ENCODE measurements around the gene NODAL. TPM values are rescaled to one million over a fixed set of nuclear protein-coding genes. Genes with fewer than 3 reads are reported as not detected.
A peak's percentile ranks its signal among the peaks of the same experiment; 100 is the strongest.

The NODAL gene
- polyA plus RNA-seq, 2 of the 4 experiments (the other 2 are of a cell fraction), result not detected

- POLR2A ChIA-PET, result interaction anchor here (0.6 to 1.7 kb wide), 18 partner anchors 8 to 258 kb away, joined by 3 to 9 read pairs (median 3); partner anchors contain the start of genes PPA1, SAR1A and TYSND1
- peak; percentile 63 to 87 for ATAC-seq
- Histone ChIP-seq H3K9me3 (no peaks in the 10 kb centered on the region), H3K4me3 (peak within 1 kb of the TSS; percentile 58), H3K4me2 (peak within 1 kb of the TSS; percentile 97), H3K4me1 (peaks cover 15% of the 10 kb centered on the region), H3K27ac (peak within 1 kb of the TSS; percentile 75 to 92)
- no peak for FAIRE-seq
- CTCF ChIA-PET, result interaction anchor here (0.8 to 2.8 kb wide), 13 partner anchors 14 to 288 kb away, joined by 3 to 15 read pairs (median 3); partner anchors contain the start of gene LRRC20
- DNase-seq (ENCODE audit: low read depth in 1 of 2, low spot score in 1 of 2), result peak; percentile 71 to 96
- WGBS (ENCODE audit: missing lambda C conversion rate), result 0% methylated on average over 12 of the region's 103 CpGs
- TF ChIP-seq EHF (CRISPR knock-in tag; IDR thresholded peaks at IDR 0.05) (no peak; the same call in 1 of the 2 replicates), SMC3 (IDR thresholded peaks at IDR 0.05) (no peak), NPAS2 (CRISPR knock-in tag; IDR thresholded peaks at IDR 0.05; ENCODE audit: borderline replicate concordance) (no peak), FOSL2 (IDR thresholded peaks at IDR 0.05) (no peak), FOSL2 (CRISPR knock-in tag; IDR thresholded peaks at IDR 0.05) (no peak), ZC3H11A (IDR thresholded peaks at IDR 0.05) (no peak), RAD21 (conservative IDR thresholded peaks at IDR 0.05 in 1 of 2, IDR thresholded peaks at IDR 0.05 in 1 of 2) (no peak), HDAC2 (IDR thresholded peaks at IDR 0.05) (no peak), EP300 (IDR thresholded peaks at IDR 0.05) (no peak), BHLHE40 (IDR thresholded peaks at IDR 0.05; ENCODE audit: low read depth, low read length) (no peak), ZFP36 (IDR thresholded peaks at IDR 0.05; ENCODE audit: borderline replicate concordance, partially characterized antibody) (no peak), GATA3 (IDR thresholded peaks at IDR 0.05; ENCODE audit: borderline replicate concordance) (no peak), JUN (IDR thresholded peaks at IDR 0.05) (peak; percentile 87 to 93; a peak in 4 of 5 replicates), HMGXB4 (CRISPR knock-in tag; IDR thresholded peaks at IDR 0.05; ENCODE audit: borderline replicate concordance) (no peak), RNF2 (IDR thresholded peaks at IDR 0.05; ENCODE audit: borderline replicate concordance, low read depth) (no peak), ZNF302 (CRISPR knock-in tag; IDR thresholded peaks at IDR 0.05) (no peak), HOXB13 (CRISPR knock-in tag; IDR thresholded peaks at IDR 0.05; ENCODE audit: low read depth) (0 out of 2 replicates have a peak, but pooled peaks have one; percentile 29), CEBPB (IDR thresholded peaks at IDR 0.05) (no peak), CBX2 (IDR thresholded peaks at IDR 0.05; ENCODE audit: borderline replicate concordance, low read depth) (no peak), RFX5 (IDR thresholded peaks at IDR 0.05) (no peak), RARB (CRISPR knock-in tag; IDR thresholded peaks at IDR 0.05) (no peak), RCOR1 (IDR thresholded peaks at IDR 0.05; ENCODE audit: low read depth, low read length) (no peak), NFE2L2 (conservative IDR thresholded peaks at IDR 0.05; ENCODE audit: low read length) (no peak), CHD4 (IDR thresholded peaks at IDR 0.05; ENCODE audit: borderline replicate concordance) (no peak), BCL3 (IDR thresholded peaks at IDR 0.05) (peak; percentile 82; the same call in 2 of the 3 replicates), POLR2A (IDR thresholded peaks at IDR 0.05; ENCODE audit: low read length) (peak; percentile 89), TFCP2L1 (CRISPR knock-in tag; IDR thresholded peaks at IDR 0.05) (no peak), KDM1A (IDR thresholded peaks at IDR 0.05; ENCODE audit: low read depth) (no peak), SREBF2 (IDR thresholded peaks at IDR 0.05) (no peak), CBX8 (IDR thresholded peaks at IDR 0.05) (no peak), JUNB (IDR thresholded peaks at IDR 0.05) (no peak), TP53 (CRISPR knock-in tag; IDR thresholded peaks at IDR 0.05) (no peak), POLR2AphosphoS2 (conservative IDR thresholded peaks at IDR 0.05; ENCODE audit: low read length) (no peak)
- TF ChIP-seq, protein P1, sequence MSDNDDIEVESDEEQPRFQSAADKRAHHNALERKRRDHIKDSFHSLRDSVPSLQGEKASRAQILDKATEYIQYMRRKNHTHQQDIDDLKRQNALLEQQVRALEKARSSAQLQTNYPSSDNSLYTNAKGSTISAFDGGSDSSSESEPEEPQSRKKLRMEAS (IDR thresholded peaks at IDR 0.05), result peak; percentile 90
- TF ChIP-seq, protein P2, sequence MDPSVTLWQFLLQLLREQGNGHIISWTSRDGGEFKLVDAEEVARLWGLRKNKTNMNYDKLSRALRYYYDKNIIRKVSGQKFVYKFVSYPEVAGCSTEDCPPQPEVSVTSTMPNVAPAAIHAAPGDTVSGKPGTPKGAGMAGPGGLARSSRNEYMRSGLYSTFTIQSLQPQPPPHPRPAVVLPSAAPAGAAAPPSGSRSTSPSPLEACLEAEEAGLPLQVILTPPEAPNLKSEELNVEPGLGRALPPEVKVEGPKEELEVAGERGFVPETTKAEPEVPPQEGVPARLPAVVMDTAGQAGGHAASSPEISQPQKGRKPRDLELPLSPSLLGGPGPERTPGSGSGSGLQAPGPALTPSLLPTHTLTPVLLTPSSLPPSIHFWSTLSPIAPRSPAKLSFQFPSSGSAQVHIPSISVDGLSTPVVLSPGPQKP (IDR thresholded peaks at IDR 0.05; ENCODE audit: low read depth, low read length), result no peak
- TF ChIP-seq, protein P3, sequence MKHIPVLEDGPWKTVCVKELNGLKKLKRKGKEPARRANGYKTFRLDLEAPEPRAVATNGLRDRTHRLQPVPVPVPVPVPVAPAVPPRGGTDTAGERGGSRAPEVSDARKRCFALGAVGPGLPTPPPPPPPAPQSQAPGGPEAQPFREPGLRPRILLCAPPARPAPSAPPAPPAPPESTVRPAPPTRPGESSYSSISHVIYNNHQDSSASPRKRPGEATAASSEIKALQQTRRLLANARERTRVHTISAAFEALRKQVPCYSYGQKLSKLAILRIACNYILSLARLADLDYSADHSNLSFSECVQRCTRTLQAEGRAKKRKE (CRISPR knock-in tag; IDR thresholded peaks at IDR 0.05; ENCODE audit: low read depth), result no peak
- TF ChIP-seq, protein P4, sequence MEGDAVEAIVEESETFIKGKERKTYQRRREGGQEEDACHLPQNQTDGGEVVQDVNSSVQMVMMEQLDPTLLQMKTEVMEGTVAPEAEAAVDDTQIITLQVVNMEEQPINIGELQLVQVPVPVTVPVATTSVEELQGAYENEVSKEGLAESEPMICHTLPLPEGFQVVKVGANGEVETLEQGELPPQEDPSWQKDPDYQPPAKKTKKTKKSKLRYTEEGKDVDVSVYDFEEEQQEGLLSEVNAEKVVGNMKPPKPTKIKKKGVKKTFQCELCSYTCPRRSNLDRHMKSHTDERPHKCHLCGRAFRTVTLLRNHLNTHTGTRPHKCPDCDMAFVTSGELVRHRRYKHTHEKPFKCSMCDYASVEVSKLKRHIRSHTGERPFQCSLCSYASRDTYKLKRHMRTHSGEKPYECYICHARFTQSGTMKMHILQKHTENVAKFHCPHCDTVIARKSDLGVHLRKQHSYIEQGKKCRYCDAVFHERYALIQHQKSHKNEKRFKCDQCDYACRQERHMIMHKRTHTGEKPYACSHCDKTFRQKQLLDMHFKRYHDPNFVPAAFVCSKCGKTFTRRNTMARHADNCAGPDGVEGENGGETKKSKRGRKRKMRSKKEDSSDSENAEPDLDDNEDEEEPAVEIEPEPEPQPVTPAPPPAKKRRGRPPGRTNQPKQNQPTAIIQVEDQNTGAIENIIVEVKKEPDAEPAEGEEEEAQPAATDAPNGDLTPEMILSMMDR (IDR thresholded peaks at IDR 0.05), result no peak
These were observed 37.3 kb downstream of the NODAL start, which contains the start of gene EIF4EBP2 for GRCh38 chr10:70404036-70404786. Gene EIF4EBP2, plus strand, starts transcription at chr10:70404145. Its CDS starts 257 bp downstream, at chr10:70404402.

Data from A549 (cell line).